ENCODE results near the gene LAMA1. TPM values are rescaled to one million over a fixed set of nuclear protein-coding genes. Genes with fewer than 3 reads are reported as not detected.

LAMA1 gene
- total RNA-seq, 1 experiment from 2014 or later: 1.4 TPM

Other genes starting within 250 kb of the LAMA1 start
- gene LRRC30, start 113.3 kb upstream of the LAMA1 start, total RNA-seq (2014; rRNA removed): not detected in 2 replicates

Measured in LHCN-M2 (cell line).